22Rv1 (cell line): ENCODE data around the gene PRKD1.

Experiments used
- CTCF ChIP-seq: fragments of 450-650 bp; IDR thresholded peaks from 2 replicates; pipeline ENCODE4 v1.5.1; 2017; ENCODE audit warnings: mild to moderate bottlenecking
- ZFX ChIP-seq: fragments of 450-650 bp; IDR thresholded peaks from 2 replicates; pipeline ENCODE4 v1.6.1; 2017; ENCODE audit warnings: antibody characterized with exemption, borderline replicate concordance

DNA sequence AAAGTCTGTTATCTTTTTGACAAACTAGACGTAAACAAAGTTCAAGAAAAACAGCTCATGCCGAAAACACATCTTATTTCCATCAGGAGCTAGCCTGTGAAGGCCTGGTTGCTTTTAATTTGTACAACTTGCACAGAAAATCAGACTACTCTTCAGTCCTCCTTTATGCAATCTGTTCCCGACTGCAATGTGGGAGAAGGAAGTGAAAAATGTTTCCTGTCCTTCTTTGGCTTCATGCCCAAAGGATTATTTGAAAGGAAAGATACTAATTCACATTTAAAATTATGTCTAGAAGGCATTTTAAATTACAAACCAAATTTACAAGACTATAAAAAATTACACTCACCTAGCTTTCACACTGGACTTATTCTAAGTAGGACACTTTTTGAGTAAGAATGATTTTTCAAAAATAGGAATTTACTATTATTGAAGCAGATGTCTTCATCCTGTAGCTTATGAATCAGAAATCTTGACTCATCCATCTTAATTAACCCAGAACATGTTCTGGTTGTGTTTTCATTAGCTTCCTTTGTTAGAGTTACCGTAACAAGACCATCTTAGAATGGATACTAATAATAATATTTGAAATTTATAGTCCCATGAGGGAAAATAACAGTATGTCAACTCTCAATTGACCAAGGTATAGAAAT is 272.6 kb downstream of the PRKD1 start:
- TF ChIP-seq CTCF, result no peak
- TF ChIP-seq ZFX, result no peak
